Measurements from ENCODE around the gene HPDL.

HPDL gene

GRCh38 chr1:45321444-45321843, 5.3 kb upstream of the HPDL start:
- DNase-seq (ENCODE audit: extremely low read depth in 1 of 2, low read depth in 1 of 2): no peak

- DNase-seq (ENCODE audit: extremely low read depth in 1 of 2, low read depth in 1 of 2): no peak
These were observed 4.1 kb upstream of the HPDL start for GRCh38 chr1:45322486-45323040.

GRCh38 chr1:45325851-45326506, 716 bp upstream of the HPDL start:
- no peak for DNase-seq (ENCODE audit: extremely low read depth in 1 of 2, low read depth in 1 of 2)

DNA sequence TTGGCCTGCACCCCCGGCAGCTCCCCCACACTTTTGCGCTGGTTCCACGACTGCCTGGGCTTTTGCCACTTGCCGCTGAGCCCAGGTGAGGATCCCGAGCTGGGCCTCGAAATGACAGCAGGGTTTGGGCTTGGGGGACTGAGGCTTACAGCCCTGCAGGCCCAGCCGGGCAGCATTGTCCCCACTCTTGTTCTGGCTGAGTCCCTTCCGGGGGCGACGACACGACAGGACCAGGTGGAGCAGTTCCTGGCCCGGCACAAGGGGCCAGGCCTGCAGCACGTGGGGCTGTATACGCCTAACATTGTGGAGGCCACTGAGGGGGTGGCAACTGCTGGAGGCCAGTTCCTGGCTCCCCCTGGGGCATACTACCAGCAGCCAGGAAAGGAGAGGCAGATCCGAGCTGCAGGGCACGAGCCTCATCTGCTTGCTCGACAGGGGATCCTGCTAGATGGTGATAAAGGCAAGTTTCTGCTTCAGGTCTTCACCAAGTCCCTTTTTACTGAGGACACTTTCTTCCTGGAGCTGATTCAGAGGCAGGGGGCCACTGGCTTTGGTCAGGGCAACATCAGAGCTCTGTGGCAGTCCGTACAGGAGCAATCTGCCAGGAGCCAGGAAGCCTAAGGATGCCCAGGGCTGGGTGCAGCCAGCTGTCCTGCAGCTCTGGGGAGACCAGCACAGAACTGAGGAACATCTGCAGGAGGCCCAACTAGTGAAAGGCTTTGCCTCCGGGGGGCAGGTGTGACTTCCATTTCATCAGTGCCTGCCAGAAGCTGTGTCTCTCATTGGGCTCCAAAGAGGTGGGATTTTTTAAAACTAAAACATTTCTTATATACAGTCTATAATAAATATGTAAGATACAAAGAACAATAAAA, 1.2 kb downstream of the HPDL start:
- no peak for DNase-seq (ENCODE audit: extremely low read depth in 1 of 2, low read depth in 1 of 2)

DNA sequence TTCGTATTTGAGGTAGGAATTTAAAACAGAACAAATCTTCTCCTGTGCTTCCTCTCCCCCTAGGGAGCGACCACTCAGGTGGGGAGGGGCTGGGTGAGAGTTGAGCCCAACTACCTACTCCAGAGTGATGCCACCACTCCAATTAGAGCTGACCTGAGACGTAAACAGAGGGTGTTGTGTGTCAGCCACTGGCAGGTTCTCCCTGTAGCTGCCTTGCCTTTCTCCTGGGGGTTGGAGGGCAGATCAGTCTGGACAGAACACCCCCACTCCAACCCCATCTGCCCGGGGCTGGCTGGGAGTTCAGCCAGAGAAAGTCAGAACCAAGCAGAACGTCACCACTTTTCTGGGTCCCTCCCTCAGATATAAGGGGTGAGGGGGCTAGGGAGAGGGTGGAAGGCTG, 2.0 kb downstream of the HPDL start:
- DNase-seq (ENCODE audit: extremely low read depth in 1 of 2, low read depth in 1 of 2): no peak

GRCh38 chr1:45329445-45329844, 2.8 kb downstream of the HPDL start:
- no peak for DNase-seq (ENCODE audit: extremely low read depth in 1 of 2, low read depth in 1 of 2)

- no peak for DNase-seq (ENCODE audit: extremely low read depth in 1 of 2, low read depth in 1 of 2)
These were observed 5.0 kb downstream of the HPDL start for GRCh38 chr1:45331436-45332345.

DNA sequence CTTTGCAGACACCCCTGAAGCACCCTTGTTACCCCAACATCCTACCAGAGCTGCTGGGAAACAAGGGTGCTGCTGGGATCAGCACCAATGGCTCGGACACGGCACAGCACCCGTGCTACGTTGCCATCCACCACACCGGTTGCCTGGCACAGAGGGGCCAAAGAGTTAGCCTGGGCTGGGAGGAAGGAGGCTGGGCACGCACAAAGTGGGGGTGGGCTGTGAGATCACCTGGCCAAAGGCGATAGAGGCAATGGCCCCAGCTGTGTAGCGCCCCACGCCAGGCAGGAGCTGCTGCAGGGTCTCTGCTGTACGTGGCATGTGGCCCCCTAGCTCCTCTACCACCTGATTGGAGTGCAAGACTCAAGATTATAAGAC, 5.6 kb downstream of the HPDL start:
- DNase-seq (ENCODE audit: extremely low read depth in 1 of 2, low read depth in 1 of 2): no peak

DNA sequence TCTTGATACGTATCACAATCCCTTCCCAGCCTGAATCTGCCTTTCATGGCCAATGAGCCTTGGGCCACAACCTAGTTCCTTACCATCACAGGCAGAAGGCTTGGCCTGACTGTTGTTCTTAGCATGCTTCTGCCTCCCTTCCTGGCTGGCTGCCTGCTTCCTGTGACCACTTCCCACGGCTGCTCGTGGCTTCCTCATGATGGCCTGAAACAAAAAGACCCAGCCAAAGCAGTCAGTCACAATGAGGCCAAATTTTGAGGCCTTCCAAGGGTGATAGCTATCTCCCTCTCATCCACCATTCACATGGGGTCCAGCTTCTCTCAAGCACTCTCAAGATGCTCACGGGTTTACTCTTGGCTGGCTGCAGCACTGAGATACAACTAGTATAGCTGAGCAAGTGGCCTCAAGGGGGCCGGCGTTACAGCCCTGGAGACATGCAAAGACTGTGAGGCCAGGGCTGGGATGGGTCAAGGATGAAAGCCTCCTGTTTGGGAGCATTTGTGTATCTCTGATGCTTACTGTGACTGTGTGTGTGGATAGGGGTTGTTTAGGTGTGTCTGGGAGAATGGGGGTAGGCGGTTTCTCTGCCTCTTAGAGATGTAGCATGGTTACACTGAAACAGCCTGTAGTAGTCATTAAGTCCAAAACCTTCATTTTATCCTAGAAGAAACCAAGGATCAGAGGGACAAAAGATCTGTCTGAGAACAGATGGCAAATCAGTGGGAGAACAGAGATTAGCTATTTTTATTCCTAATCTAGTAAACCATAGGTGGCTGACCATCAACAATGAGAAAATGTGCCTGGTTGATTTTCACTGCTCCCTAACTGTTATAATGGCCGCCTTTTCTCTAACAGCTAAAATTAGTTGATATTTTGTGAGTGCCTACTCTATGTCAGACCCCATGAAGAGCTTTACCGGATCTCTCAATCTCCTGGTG, 7.9 kb downstream of the HPDL start:
- DNase-seq (ENCODE audit: extremely low read depth in 1 of 2, low read depth in 1 of 2): no peak

- DNase-seq (ENCODE audit: extremely low read depth in 1 of 2, low read depth in 1 of 2): no peak
These were observed 9.2 kb downstream of the HPDL start for GRCh38 chr1:45335855-45336324.

DNA sequence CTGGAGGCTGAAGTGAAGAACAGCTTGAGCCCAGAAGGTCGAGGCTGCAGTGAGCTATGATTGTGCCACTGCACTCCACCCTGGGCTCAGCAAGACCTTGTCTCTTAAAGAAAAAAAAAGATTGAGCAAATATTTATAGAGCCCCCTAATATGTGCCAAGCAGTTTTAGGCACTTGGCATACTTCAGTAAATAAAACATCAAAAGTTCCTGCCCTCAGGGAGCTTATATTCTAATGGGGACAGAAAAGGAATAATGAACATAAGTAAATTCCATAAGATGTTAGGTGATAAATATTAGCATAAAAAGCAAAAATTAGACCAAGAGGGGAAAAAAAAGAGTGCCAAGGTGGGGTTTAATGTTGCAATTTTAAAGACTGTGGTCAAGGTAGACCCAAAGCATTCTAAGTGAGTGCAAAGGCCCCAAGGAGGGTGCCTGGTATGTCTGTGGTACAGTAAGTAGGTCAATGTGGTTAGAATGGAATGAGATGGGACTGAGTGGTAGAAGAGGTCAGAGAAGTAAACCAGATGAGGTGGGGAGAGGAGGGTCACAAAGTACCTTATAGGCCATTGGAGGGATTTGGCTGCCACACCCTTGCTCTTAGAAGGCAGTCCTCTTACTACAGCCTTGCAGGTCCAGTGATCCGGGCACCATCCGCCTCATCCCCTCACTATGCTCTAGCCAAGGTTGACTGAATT, 11.1 kb downstream of the HPDL start:
- no peak for DNase-seq (ENCODE audit: extremely low read depth in 1 of 2, low read depth in 1 of 2)

DNA sequence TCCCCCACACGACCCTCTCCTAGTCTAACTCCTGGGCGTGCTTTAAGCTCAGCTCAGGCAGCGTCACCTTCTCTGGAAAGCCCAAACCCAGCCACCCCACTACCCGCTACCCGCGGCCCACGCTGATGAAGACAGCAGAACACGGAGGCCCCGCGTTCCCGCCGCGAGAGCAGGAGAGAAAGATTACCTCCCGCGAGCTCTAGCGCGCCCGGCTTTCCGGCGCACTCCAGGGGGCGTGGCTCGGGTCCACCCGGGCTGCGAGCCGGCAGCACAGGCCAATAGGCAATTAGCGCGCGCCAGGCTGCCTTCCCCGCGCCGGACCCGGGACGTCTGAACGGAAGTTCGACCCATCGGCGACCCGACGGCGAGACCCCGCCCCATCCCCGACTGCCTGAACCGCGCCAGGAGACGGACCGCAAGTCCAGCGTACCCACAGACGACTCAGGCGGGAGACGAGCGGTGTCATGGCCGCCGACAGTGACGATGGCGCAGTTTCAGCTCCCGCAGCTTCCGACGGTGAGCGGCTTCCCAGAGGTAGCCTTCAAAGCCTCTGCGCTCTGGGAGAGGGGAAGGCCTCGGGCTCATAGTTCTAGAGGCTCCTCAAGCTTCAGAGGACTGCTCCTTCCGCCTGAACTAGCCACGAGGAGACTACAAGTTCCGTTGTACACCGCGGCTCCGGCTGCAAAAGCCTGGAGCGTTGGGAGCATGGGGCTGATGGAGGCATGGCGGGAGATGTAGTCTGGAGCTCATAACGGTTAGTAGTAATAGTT, 13.3 kb downstream of the HPDL start, which contains the start of the genes MUTYH and TOE1:
Gene MUTYH (minus strand): TSS at position 652 of the 770 bp plus-strand sequence. CDS start 5,935 bp downstream, outside the sequence.
Gene TOE1 (plus strand): TSS at position 382 of the 770 bp plus-strand sequence. CDS start 83 bp downstream, at position 465.
- DNase-seq (ENCODE audit: extremely low read depth in 1 of 2, low read depth in 1 of 2): peak; percentile 76 to 83

GRCh38 chr1:45340816-45341466, 14.2 kb downstream of the HPDL start:
- no peak for DNase-seq (ENCODE audit: extremely low read depth in 1 of 2, low read depth in 1 of 2)

GRCh38 chr1:45344499-45344898, 17.8 kb downstream of the HPDL start:
- DNase-seq (ENCODE audit: extremely low read depth in 1 of 2, low read depth in 1 of 2): no peak

DNA sequence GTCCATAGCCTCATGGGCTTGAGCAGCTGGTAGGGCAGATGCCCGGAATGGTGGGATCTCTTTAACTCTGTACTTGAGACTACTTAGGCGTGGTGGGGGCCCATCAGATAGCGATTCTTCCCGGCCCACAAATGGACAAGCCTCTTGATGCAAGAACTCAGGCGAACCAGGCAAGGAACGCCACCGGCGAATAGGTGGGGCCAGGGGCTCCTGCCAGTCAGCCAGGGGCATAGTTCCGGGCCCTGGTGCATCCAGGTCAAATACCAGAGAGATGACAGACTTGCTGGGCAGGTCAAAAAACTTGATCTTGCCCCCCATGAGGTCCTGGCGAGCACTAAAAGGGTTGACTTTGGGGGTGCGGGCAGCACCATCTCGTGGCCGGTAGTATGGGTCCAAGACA, 18.3 kb downstream of the HPDL start:
- DNase-seq (ENCODE audit: extremely low read depth in 1 of 2, low read depth in 1 of 2): no peak

DNA sequence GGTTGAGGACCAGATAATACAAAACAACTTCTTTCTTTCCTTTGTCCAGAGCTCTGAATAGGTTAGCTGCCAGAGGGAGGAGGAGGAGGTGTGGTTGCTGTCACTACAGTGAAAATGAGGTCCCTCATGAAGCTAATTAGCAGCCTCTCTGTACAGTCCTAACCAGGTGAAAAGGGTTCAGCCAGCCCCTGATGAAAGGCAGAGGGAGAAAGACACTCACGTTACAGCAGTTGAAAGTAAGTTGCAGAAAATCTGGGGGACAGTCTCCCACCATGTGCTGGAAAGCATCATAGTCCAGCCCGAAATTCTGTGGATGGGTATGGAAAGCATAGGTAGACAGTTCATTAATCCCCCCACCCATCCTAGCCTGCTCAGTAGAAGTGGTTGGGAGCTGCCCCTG, 19.8 kb downstream of the HPDL start:
- no peak for DNase-seq (ENCODE audit: extremely low read depth in 1 of 2, low read depth in 1 of 2)

DNA sequence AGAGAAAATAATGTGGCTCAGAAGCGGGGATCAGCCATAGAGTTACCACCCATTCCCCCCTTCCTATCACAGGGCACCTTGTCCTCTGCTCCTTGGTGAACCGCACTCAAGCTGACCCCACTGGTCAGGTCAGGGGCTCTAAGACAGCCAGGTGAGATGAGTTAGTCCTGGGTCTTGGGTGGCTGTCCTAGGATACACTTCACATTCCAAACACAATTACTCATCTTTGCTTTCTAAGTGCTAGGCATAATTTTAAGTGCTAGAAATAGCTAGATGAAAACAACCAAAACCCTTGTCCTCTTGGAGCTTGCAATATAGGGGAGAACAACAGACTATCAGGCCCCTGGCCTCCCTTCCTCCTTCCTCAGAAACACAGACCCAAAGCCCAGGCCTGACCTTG, 21.3 kb downstream of the HPDL start:
- DNase-seq (ENCODE audit: extremely low read depth in 1 of 2, low read depth in 1 of 2): no peak

DNA sequence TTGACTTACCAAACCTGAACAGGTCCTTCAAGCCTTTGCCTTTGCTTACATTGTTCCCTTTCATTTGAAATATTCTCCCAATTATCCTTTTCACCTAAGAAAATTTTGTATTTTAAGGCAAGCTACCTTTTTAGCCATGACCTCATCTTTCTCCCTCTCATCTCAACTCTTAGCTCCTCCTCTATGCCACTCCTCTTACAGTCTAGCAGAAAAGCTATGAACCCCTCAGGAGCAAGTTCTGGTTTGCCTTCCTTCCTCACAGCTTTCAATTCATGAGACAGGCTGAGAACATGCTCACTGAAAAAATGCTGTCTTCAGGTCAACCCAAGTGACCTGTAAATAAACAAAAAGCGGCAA, 21.9 kb downstream of the HPDL start:
- DNase-seq (ENCODE audit: extremely low read depth in 1 of 2, low read depth in 1 of 2): no peak

All from activated CD8-positive, alpha-beta memory T cell treated with anti-CD3 and anti-CD28 coated beads for 1 hour (primary cell).